DND-41 (cell line): Measurements from ENCODE around the gene PMFBP1.

Experiments used
- ATAC-seq: fragments of 200-7000 bp; cut with Tn5 transposase; 3 replicates; pipeline ENCODE4 v1.9.1; 2021; ENCODE audit warnings: low read depth; ENCODE audit not compliant: insufficient read depth
- DNase-seq: peaks from one replicate; pipeline ENCODE4 v3.0.0-alpha.2; 2020
- H2AFZ ChIP-seq: 2 replicates; pipeline ENCODE4 v1.6.0; 2012; ENCODE audit warnings: low read depth, low read length
- H3K27ac ChIP-seq: 2 replicates; pipeline ENCODE4 v1.5.1; 2012; ENCODE audit warnings: low read length, inconsistent platforms
- H3K27me3 ChIP-seq: fragments of 200-600 bp; sonication (generic); 2 replicates; pipeline ENCODE4 v1.6.0; 2012; ENCODE audit warnings: low read length, mild to moderate bottlenecking, inconsistent platforms; ENCODE audit not compliant: insufficient read depth, poor library complexity
- H3K36me3 ChIP-seq: 2 replicates; pipeline ENCODE4 v1.5.1; 2012; ENCODE audit warnings: low read length, inconsistent platforms; ENCODE audit not compliant: insufficient read depth
- H3K4me1 ChIP-seq: 2 replicates; pipeline ENCODE4 v1.5.1; 2012; ENCODE audit warnings: mild to moderate bottlenecking, low read length; ENCODE audit not compliant: insufficient read depth
- H3K4me2 ChIP-seq: 2 replicates; pipeline ENCODE4 v1.6.0; 2012; ENCODE audit warnings: mild to moderate bottlenecking, moderate library complexity, low read length, inconsistent platforms; ENCODE audit not compliant: insufficient read depth
- H3K4me3 ChIP-seq, 2 experiments: fragments of 200-600 bp in 1 of 2; shearing (Covaris generic) in 1 of 2; 2 replicates each; pipeline ENCODE4 v1.5.1; 2012 to 2016; ENCODE audit warnings: inconsistent platforms in 2 of 2, low read length in 2 of 2, mild to moderate bottlenecking in 2 of 2, low read depth in 1 of 2, moderate library complexity in 1 of 2
- H3K79me2 ChIP-seq: 2 replicates; pipeline ENCODE4 v1.6.0; 2012; ENCODE audit warnings: low read length, inconsistent platforms; ENCODE audit not compliant: insufficient read depth
- H3K9ac ChIP-seq: 2 replicates; pipeline ENCODE4 v1.6.0; 2012; ENCODE audit warnings: low read depth, mild to moderate bottlenecking, inconsistent platforms, low read length, moderate library complexity
- H3K9me3 ChIP-seq: 2 replicates; pipeline ENCODE4 v1.5.1; 2012; ENCODE audit warnings: low read length, moderate library complexity, mild to moderate bottlenecking, inconsistent platforms; ENCODE audit not compliant: insufficient read depth, severe bottlenecking
- H4K20me1 ChIP-seq: 2 replicates; pipeline ENCODE4 v1.6.0; 2012; ENCODE audit warnings: low read length; ENCODE audit not compliant: insufficient read depth
- EZH2 ChIP-seq: IDR thresholded peaks from 3 replicates; pipeline ENCODE4 v1.6.1; 2012; ENCODE audit warnings: borderline replicate concordance, low read depth, mild to moderate bottlenecking, moderate library complexity, low read length, inconsistent platforms; ENCODE audit not compliant: severe bottlenecking
- TF ChIP-seq, protein P1 (sequence below): IDR thresholded peaks from 2 replicates; pipeline ENCODE4 v1.5.1; 2012; ENCODE audit warnings: borderline replicate concordance, low read length, moderate library complexity, mild to moderate bottlenecking; ENCODE audit not compliant: poor library complexity, severe bottlenecking; ENCODE audit errors: extremely low read depth

The PMFBP1 gene

GRCh38 chr16:72210555-72210954, 38.6 kb upstream of the PMFBP1 start:
- H2AFZ ChIP-seq, result no peak overlapping the region
- H3K4me2 ChIP-seq, result no peak overlapping the region
- no peak for ATAC-seq

GRCh38 chr16:72210072-72210471, 38.1 kb upstream of the PMFBP1 start:
- DNase-seq, result no peak
- Histone ChIP-seq H3K79me2 (no peaks in the 10 kb centered on the region), H3K27ac (no peak overlapping the region), H3K9me3 (no peaks in the 10 kb centered on the region), H2AFZ (no peak overlapping the region), H3K4me2 (no peak overlapping the region), H3K4me1 (no peaks in the 10 kb centered on the region), H3K27me3 (no peaks in the 10 kb centered on the region), H4K20me1 (no peaks in the 10 kb centered on the region), H3K9ac (no peak overlapping the region), H3K4me3 (no peak overlapping the region), H3K36me3 (no peaks in the 10 kb centered on the region)
- no peak for ATAC-seq
- no peak for TF ChIP-seq EZH2
- TF ChIP-seq, protein P1, sequence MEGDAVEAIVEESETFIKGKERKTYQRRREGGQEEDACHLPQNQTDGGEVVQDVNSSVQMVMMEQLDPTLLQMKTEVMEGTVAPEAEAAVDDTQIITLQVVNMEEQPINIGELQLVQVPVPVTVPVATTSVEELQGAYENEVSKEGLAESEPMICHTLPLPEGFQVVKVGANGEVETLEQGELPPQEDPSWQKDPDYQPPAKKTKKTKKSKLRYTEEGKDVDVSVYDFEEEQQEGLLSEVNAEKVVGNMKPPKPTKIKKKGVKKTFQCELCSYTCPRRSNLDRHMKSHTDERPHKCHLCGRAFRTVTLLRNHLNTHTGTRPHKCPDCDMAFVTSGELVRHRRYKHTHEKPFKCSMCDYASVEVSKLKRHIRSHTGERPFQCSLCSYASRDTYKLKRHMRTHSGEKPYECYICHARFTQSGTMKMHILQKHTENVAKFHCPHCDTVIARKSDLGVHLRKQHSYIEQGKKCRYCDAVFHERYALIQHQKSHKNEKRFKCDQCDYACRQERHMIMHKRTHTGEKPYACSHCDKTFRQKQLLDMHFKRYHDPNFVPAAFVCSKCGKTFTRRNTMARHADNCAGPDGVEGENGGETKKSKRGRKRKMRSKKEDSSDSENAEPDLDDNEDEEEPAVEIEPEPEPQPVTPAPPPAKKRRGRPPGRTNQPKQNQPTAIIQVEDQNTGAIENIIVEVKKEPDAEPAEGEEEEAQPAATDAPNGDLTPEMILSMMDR, result no peak

More at GRCh38 chr16:72210555-72210954, 38.6 kb upstream of the PMFBP1 start:
- no peak overlapping the region for H3K9ac ChIP-seq
- H3K79me2 ChIP-seq, result no peaks in the 10 kb centered on the region
- DNase-seq, result no peak
- TF ChIP-seq EZH2, result no peak
- TF ChIP-seq, protein P1, result no peak
- no peak overlapping the region for H3K4me3 ChIP-seq
- H3K4me1 ChIP-seq, result no peaks in the 10 kb centered on the region
- H3K9me3 ChIP-seq, result no peaks in the 10 kb centered on the region
- no peaks in the 10 kb centered on the region for H3K36me3 ChIP-seq
- no peaks in the 10 kb centered on the region for H3K27me3 ChIP-seq
- H4K20me1 ChIP-seq, result no peaks in the 10 kb centered on the region
- no peak overlapping the region for H3K27ac ChIP-seq

GRCh38 chr16:72206299-72206698, 34.3 kb upstream of the PMFBP1 start:
- no peaks in the 10 kb centered on the region for H3K36me3 ChIP-seq
- no peak for TF ChIP-seq EZH2
- TF ChIP-seq, protein P1, result no peak
- H3K27ac ChIP-seq, result no peak overlapping the region
- H3K4me1 ChIP-seq, result no peaks in the 10 kb centered on the region
- ATAC-seq, result no peak
- H3K9ac ChIP-seq, result no peak overlapping the region
- no peak for DNase-seq
- no peaks in the 10 kb centered on the region for H3K79me2 ChIP-seq
- H3K27me3 ChIP-seq, result no peaks in the 10 kb centered on the region
- no peak overlapping the region for H3K4me3 ChIP-seq
- no peak overlapping the region for H3K4me2 ChIP-seq
- no peaks in the 10 kb centered on the region for H3K9me3 ChIP-seq
- no peaks in the 10 kb centered on the region for H4K20me1 ChIP-seq
- no peak overlapping the region for H2AFZ ChIP-seq

DNA sequence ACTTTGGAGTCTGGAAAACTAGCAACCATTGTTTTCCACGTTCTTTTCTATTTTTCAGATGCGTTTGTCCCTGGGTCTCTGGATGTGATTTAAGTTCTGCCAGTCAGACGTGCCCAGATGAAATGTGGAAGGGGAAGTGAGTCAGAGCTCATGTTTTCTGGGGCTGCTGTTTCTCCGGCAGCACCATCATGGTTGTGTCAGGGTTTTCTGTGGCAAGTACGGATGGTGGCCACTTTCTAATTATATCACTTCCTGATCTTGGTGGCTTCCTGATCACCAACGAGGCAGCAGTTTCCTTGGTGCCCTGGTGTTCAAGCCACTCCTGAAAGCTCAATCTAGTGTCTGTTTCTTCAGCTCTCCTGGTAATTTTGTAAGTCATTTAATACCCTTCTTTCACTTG, 31.4 kb upstream of the PMFBP1 start:
- Histone ChIP-seq H2AFZ (no peak overlapping the region), H3K27ac (no peak overlapping the region), H3K9ac (no peak overlapping the region), H3K4me3 (no peak overlapping the region), H3K9me3 (no peaks in the 10 kb centered on the region), H3K4me1 (no peaks in the 10 kb centered on the region), H3K36me3 (no peaks in the 10 kb centered on the region), H3K79me2 (no peaks in the 10 kb centered on the region), H3K27me3 (no peaks in the 10 kb centered on the region), H4K20me1 (no peaks in the 10 kb centered on the region), H3K4me2 (no peak overlapping the region)
- TF ChIP-seq, protein P1, result no peak
- no peak for TF ChIP-seq EZH2
- ATAC-seq (no peak), DNase-seq (no peak)
